ENCODE results near the gene LEPROT. TPM values are rescaled to one million over a fixed set of nuclear protein-coding genes. Genes with fewer than 3 reads are reported as not detected.

The LEPROT gene
- total RNA-seq, 1 donor from 2014 or later, result 86.1 TPM

DNA sequence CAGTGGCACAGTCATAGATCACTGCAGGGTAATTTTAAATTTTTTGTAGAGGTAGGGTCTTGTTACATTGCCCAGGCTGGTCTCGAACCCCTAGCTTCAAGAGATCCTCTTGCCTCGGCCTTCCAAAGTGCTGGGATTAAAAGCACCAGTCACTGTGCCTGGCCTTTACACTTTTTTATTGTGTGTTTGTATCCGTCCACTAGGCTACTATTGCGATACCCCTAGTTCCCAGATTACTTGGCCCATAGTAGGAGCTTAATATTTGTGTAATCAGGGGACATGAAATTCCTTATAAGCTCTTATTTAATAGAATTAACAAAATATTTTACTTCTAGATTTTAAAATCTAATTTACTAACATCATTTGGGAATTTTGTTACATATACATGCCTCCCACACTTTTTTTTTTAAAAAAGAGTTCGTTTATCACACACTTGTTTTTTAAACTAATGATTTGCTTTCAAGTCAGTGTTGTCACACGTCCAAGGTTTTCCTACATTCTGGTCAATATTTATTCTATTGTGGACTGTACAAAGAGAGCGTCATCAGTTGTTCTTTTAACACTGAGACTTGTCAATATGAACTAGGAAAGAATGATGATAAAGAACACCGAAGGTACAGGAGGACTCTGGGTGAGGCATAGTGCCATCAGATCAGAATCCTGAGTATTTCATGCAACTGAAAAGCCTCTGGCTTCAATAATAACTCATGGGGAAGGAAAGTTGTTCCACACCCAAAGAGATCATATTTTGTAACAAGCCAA, 63.7 kb downstream of the LEPROT start:
- Mint-ChIP-seq H3K4me3 (ENCODE audit: unreplicated experiment) (no peak overlapping the region), H3K4me1 (ENCODE audit: unreplicated experiment) (no peaks in the 10 kb centered on the region), H3K36me3 (ENCODE audit: low read depth, unreplicated experiment) (no peaks in the 10 kb centered on the region), H3K9me3 (ENCODE audit: unreplicated experiment) (no peaks in the 10 kb centered on the region), H3K27ac (ENCODE audit: unreplicated experiment) (no peak overlapping the region), H3K27me3 (ENCODE audit: unreplicated experiment) (peaks cover 2% of the 10 kb centered on the region)
- TF ChIP-seq, protein P1, sequence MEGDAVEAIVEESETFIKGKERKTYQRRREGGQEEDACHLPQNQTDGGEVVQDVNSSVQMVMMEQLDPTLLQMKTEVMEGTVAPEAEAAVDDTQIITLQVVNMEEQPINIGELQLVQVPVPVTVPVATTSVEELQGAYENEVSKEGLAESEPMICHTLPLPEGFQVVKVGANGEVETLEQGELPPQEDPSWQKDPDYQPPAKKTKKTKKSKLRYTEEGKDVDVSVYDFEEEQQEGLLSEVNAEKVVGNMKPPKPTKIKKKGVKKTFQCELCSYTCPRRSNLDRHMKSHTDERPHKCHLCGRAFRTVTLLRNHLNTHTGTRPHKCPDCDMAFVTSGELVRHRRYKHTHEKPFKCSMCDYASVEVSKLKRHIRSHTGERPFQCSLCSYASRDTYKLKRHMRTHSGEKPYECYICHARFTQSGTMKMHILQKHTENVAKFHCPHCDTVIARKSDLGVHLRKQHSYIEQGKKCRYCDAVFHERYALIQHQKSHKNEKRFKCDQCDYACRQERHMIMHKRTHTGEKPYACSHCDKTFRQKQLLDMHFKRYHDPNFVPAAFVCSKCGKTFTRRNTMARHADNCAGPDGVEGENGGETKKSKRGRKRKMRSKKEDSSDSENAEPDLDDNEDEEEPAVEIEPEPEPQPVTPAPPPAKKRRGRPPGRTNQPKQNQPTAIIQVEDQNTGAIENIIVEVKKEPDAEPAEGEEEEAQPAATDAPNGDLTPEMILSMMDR (IDR thresholded peaks at IDR 0.05; ENCODE audit: unreplicated experiment), result no peak
- no peak for DNase-seq (ENCODE audit: low spot score)

Other genes starting within 250 kb of the LEPROT start
- 3.5 TPM for gene DNAJC6, start 111.1 kb upstream of the LEPROT start, total RNA-seq (ENCODE audit: unreplicated experiment)
- 8.3 TPM for gene LEPR, start within 50 bp of the LEPROT start, total RNA-seq (ENCODE audit: unreplicated experiment)